GM19324 (cell line): ENCODE measurements around the gene MATCAP1.

ENCODE experiments used
- ATAC-seq: cut with Tn5 transposase; IDR thresholded peaks from one replicate; pipeline ENCODE4 v1.9.1; 2021; ENCODE audit warnings: mild to moderate bottlenecking, moderate library complexity; ENCODE audit not compliant: unreplicated experiment, low FRiP score

Gene MATCAP1

DNA sequence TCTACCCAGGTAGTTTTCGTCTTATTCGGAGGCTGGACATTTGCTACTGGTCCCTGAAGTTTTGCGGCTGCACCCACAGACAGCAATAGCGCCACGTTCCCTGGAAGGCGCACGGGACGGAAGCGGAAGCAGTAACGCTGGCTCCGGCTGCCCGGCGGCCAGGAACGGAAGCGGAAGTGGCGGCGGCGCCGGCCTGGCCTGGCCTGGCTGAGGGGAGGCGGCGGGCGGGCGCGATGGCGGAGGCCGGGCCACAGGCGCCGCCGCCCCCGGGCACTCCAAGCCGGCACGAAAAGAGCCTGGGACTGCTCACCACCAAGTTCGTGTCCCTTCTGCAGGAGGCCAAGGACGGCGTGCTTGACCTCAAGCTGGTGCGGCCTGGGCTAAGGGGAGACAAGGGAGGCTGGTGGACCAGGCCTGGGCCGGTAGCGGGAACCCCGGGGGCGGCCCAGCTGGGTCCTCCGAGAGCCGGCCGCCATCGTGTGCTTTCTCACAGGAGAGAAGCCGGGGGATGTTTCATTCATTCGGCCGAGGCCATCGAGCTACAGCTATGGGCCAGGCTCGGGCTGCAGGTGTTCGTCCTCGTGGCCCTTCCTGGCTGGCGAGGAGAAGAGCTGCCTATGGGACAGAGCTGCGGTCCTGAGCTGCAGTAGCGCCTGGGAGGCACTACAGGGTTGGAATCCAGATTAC, 8.4 kb upstream of the MATCAP1 start, which contains the start of gene E2F4:
Gene E2F4 (plus strand): TSS at position 161 of the 687 bp plus-strand sequence. CDS start 73 bp downstream, at position 234.
- peak; percentile 90 for ATAC-seq

- ATAC-seq: no peak
Measured at GRCh38 chr16:67191411-67191994, 7.7 kb upstream of the MATCAP1 start.

- ATAC-seq: no peak
Measured at GRCh38 chr16:67190448-67191399, 7.0 kb upstream of the MATCAP1 start.

GRCh38 chr16:67190041-67190440, 6.3 kb upstream of the MATCAP1 start, which contains the start of gene EXOC3L1:
EXOC3L1 (minus strand) TSS chr16:67190136; CDS start chr16:67189676, 460 bp downstream.
- ATAC-seq: no peak

DNA sequence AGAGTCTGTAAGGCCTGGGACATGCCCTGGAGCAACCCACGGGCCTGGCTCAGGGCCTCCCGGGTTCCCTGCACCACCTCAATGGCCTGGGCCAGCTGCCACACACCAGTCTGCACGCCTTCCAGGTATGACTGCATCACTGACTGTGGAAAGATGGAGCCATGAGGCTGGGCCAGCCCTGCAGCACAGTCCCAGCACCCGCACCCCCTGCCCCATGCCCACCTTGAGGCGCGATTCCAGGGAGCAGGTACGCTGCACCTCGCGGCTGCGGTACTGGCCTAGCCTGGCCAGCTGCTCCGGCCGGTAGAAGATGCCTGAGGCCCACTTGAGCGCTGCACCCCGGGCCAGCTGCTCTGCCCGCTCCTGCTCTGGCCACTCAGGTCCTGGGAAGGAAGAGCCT, 5.0 kb upstream of the MATCAP1 start:
- no peak for ATAC-seq

DNA sequence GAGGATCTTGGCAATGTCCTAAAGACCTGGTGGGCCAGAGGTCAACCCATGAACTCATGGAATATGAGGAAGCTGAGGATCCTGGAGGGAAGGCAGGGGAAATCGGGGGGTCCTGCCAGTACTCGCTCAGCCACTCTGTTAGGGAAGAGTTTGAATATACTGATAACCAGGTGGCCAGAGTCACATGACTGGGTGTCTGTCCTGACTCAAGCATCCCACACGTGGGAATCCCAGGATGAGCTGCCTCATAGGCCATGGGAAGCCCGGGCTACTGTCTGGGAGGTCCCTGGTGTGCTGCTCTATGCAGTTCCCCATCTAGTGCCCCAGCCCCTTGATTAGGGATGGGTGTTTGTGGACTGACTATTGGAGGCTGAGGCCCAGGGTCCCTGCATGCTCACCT, 4.6 kb upstream of the MATCAP1 start:
- no peak for ATAC-seq

- ATAC-seq: no peak
Measured at GRCh38 chr16:67187175-67187890, 3.6 kb upstream of the MATCAP1 start.

DNA sequence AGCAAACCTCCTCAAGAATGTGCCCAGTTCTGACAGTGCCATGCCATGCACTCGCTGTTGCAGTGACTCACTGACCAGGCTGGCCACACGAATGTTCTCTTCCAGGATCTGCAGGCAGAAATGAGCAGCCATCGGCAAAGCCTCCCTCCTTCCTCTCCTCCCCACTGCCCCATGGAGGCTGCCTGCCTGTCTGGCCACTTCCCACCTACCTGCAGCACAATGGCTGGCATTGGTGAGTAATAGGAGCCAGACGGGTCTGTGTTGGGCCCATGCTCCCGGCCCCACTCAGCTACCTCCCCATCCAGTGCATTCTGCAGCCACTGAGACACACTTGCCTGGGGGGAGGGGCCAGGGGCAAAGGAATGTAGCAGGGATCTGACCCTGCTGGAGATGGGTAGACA, 2.8 kb upstream of the MATCAP1 start:
- no peak for ATAC-seq

GRCh38 chr16:67185651-67186134, 1.9 kb upstream of the MATCAP1 start:
- no peak for ATAC-seq

DNA sequence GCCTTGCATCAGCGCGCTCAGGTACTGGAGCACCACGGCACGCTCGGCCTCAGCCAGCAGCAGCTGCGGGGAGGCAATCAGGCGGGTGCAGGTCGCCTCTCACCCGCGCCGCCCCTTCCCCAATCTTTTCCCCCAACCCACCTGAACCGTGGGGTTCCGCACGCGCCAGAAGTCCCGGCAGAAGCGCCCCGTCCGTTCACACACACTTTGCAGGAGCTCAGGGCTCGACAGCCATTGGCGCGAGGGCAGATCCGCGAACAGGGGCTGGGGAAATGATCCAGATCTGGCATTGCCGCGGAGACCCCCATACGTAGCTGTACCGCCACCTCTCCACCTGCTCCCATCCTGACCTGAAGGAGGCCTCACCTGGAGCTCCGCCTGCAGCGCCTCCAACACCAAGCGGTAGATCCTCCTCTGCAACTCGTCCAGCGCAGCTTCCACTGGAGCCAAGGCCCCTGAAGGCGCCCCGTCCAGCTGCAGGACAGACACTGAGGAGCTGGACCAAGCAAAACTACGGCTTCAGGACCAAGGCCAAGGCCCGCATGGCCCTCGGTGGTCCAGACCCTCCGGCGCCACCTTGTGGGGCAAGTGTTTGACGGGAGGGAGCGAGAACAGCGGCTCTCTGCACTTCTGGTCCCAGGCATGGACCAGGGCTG, 1.4 kb upstream of the MATCAP1 start:
- ATAC-seq: no peak

- no peak for ATAC-seq
Measured at GRCh38 chr16:67184453-67184994, 761 bp upstream of the MATCAP1 start.

DNA sequence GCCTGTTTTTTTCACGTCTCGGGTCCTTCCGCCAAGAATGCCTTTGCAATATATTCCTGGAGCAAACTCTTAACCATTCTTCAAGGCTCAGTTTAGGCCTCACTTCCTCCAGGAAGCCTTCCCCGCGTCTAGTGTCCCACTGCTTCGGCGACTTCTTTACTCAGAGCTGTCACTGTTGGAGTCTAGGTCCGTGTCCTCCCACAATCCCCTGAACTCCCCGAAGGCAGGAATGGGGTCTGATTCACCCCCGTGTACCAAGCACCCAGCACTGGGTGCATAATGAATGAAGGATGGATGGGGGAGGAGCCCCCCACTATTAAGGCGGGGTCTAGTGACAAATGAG, 508 bp downstream of the MATCAP1 start:
- ATAC-seq: no peak

DNA sequence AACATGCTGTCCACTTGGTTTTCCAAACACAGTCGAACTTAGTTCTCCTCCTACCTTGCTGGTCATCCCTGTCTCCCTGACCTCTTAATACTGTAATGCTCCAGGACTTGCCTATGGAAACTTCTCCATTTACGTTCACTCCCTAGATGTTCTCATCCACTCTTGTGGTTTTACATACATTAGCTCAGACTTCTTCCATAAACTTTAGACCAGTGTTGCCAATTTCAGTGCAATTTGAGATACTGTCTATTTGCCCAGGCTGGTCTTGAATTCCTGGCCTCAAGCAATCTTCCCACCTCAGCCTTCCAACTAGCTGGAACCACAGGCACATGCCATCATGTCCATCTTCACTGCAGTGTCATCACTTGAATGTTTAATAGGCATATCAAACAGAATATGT, 1.5 kb downstream of the MATCAP1 start:
- no peak for ATAC-seq

- ATAC-seq: no peak
Measured at GRCh38 chr16:67181346-67181745, 2.4 kb downstream of the MATCAP1 start.

GRCh38 chr16:67180166-67180565, 3.6 kb downstream of the MATCAP1 start:
- no peak for ATAC-seq

GRCh38 chr16:67179421-67180080, 4.2 kb downstream of the MATCAP1 start:
- ATAC-seq: no peak

DNA sequence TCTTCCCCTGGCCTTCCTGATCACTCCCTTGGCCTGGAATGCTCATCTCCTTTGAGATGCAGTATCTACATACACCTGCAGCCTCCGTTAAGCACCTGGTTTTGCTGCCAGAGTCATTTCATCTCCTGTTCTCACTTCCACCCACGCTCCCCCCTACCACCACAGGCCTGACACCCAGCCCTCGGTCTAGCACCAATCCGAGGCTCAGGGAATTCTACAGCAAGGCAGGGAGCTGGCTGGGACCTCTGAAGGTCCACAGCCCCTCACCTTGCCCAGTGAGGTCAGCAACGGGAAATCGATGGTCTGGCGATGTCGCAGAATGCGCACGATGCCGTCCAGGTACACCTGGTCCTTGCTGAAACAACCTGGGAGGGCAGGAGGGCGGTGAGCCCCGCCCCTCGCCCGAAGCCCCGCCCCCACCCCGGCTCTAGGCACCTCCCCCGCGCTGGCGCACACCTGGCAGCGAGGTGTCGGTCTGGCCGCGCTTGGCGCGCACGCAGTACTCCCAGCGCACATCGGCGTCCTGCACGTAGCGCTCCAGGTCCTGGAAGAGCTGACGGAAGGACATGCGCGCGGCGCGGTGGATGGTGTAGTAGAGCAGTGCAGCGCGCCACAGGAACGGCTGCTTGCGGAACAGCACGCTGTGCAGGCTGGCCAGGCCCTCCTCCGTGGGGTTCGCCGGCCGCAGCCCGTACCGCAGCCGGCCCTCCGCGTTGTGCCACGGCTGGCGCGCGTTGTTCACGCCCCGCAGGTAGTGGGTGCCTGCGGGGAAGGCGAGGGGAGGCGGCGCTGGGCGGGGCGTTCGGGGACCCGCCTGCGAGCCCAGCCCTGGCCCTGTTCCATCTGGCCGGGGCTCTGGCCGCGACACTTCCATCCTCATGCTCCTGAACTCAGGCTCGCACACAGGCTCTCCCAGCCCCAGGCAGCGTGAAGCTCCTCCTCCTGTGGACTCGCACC, 5.7 kb downstream of the MATCAP1 start:
- no peak for ATAC-seq

DNA sequence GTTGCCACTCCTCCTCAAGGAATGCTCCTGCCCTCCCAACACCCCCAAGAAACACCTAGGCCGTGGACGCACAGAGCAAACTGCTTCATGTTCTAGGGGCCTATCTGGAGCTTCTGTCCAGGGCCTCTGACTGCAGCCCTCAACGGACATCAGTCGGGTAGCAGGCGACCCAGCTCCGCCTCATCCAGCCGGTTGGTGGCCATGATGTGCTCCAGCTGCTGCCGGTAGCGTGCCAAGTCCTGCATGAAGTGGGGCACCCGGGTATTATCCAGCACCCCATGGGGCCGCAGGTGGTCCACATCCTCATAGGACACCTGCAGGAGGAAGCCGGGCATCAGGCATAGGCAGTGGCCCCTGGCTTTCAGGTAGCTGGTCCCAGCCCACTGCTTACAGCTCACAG, 7.1 kb downstream of the MATCAP1 start:
- no peak for ATAC-seq
